NCI-H460 (cell line): Measurements from ENCODE around the gene BCL10. TPM values are rescaled to one million over a fixed set of nuclear protein-coding genes. Genes with fewer than 3 reads are reported as not detected.

Experiments
- DNase-seq: peaks from one replicate; pipeline ENCODE4 v3.0.0-alpha.2; 2016; ENCODE audit warnings: low read depth; ENCODE audit errors: extremely low read depth
- small RNA-seq, 2 experiments: library from RNA; depleted of rRNA; stranded (forward); fragments of <200 nt; gene quantifications; one replicate each; pipeline ENCODE3, GENCODE V24; 2014
- total RNA-seq: library from RNA; depleted of rRNA; stranded (reverse); fragments of >200 nt; shearing (Covaris generic); gene quantifications from 2 replicates; pipeline ENCODE4 v1.2.3, GENCODE V29; 2014; rRNA removed

Gene BCL10
- total RNA-seq, 1 experiment from 2014 or later = 19.2 TPM

GRCh38 chr1:85224734-85225623 is 51.5 kb downstream of the BCL10 start:
- no peak for DNase-seq

GRCh38 chr1:85224295-85224694 is 52.1 kb downstream of the BCL10 start:
- DNase-seq = no peak

DNA sequence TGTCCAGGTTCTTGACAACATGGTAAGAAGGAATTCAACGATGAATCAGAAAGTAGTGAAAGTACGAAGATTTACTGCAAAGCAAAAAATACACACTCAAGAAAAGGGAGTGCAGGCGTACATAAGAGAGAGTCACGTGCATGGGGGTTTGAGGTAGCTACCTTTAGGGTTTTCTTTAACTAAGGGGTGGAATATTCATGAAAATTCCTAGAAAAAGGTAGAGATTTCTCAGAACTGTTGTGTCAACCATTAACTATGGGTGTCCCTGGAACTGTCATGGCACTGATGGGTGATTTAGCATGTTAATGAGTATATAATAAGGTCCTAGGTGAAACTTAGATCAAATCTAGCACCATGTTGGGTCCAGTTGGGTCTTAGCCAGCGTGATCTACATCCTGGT is 53.1 kb downstream of the BCL10 start:
- no peak for DNase-seq

DNA sequence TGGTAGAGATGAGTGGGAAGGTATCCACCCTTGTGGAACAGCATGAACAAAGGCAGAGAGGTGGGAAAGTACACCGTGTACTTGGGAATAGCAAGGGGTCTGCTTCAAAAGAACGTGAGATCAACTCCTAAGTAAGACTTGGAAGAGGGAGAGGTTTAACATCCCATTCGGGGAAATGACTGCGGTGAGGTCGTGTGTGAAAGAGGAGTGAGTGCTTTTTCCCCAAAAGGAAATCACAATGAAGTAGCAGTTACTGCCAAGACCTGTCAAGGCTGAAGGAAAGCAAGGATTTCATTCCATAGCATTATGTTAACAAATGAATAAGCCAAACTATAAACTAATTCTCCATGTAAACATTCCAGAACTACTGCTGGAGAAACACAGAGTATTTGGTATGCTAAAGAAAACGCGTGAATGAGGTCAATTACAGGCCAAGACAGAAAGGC is 55.7 kb downstream of the BCL10 start:
- no peak for DNase-seq

DNA sequence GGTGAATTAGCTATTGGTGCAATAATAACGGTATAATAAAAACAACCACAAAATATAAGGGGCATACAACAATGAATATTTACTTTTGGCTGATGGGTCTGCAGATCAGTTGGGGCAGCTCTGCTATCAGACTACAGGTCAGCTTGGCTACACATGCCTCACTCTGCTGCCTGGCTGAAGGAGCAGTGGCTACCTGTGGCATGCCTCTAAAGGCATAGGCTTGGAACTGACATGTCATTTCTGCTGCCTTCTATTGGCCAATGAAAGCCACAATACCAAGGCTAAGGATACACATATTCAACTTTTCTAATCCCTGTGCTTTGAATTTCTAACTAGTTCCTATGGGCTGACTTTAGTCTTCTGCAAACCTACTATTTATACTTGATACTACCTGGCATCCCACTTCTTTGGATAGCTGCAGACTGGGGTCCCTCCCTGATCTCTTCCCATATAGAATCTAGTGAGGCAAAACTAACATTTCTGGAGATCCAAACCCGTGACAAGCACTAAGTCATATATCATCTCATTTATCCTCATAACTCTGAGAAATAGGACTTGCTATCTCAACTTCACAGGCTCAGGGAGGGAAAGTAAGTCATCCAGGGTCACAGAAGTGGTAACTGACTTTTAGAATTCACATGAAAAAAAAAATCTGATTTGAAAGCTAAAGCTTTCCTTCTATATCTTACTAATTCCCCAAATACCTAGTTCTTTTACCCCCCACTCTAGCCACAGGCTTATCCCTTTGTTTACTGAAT is 56.4 kb downstream of the BCL10 start:
- no peak for DNase-seq

DNA sequence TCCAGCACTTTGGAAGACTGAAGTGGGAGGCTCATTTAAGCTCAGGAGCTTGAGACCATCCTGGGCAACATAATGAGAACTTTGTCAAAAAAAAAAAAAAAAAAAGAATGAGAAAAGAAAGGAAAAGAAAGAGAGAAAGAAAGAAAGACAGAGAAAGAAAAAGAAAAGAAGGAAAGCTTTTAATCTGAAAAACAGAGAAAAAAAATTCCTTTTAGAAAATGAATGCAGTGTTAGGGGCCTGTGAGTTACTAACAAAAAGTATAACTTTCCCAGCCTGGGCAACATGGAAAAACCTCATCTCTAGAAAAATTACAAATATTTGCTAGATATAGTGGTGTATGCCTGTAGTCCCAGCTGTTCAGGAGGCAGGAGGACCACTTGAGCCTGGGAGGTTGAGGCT is 59.7 kb downstream of the BCL10 start:
- DNase-seq = no peak

Small RNAs within 50 kb of the gene (small RNA-seq; reads per million reads assigned to genes)
- gene RF00019 = 0 reads per million in 2 experiments

Other genes with a start within 250 kb of the BCL10 start
- gene MCOLN3, start 228.1 kb downstream of the BCL10 start, total RNA-seq = 0.49 and 0.67 TPM in 2 replicates
- gene SYDE2, start 75.6 kb downstream of the BCL10 start, total RNA-seq = 5.2 and 5.5 TPM in 2 replicates
- gene C1orf52, start 17.0 kb downstream of the BCL10 start, total RNA-seq = 16.7 and 20.4 TPM in 2 replicates
- gene DDAH1, start 188.5 kb upstream of the BCL10 start, total RNA-seq = 34.0 and 34.3 TPM in 2 replicates